ENCODE results near the gene SEMA3G. TPM values are rescaled to one million over a fixed set of nuclear protein-coding genes. Genes with fewer than 3 reads are reported as not detected.
A peak's percentile ranks its signal among the peaks of the same experiment; 100 is the strongest.

Gene SEMA3G
- total RNA-seq, 1 donor from 2014 or later = 9.2 TPM

DNA sequence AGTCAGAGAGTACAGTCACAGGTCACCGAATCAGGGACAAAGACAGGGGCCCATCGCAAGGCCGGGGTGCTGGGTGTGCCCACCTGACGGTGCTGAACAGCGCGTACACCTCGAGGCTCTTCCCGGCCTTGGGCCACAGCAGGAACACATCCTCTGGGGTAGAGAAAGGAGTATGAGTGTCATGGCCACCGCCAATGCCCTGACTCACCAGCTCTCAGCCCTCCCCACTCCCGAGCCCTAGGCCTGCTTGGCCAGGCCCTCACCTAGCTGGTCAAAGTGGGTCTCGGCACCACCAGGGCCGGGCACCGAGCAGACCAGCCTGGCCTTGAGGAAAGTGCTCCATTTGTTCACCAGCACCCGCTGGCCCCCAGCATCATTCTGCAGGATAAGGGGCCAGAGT, 4.2 kb downstream of the SEMA3G start:
- H3K36me3 ChIP-seq = peaks cover 5% of the 10 kb centered on the region
- peaks cover 43% of the 10 kb centered on the region for H3K4me1 ChIP-seq
- DNase-seq = no peak
- peak overlapping the region; percentile 53 for H3K4me3 ChIP-seq
- TF ChIP-seq, protein P1, sequence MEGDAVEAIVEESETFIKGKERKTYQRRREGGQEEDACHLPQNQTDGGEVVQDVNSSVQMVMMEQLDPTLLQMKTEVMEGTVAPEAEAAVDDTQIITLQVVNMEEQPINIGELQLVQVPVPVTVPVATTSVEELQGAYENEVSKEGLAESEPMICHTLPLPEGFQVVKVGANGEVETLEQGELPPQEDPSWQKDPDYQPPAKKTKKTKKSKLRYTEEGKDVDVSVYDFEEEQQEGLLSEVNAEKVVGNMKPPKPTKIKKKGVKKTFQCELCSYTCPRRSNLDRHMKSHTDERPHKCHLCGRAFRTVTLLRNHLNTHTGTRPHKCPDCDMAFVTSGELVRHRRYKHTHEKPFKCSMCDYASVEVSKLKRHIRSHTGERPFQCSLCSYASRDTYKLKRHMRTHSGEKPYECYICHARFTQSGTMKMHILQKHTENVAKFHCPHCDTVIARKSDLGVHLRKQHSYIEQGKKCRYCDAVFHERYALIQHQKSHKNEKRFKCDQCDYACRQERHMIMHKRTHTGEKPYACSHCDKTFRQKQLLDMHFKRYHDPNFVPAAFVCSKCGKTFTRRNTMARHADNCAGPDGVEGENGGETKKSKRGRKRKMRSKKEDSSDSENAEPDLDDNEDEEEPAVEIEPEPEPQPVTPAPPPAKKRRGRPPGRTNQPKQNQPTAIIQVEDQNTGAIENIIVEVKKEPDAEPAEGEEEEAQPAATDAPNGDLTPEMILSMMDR (IDR thresholded peaks at IDR 0.05; ENCODE audit: borderline replicate concordance) = no peak
- no peaks in the 10 kb centered on the region for H3K9me3 ChIP-seq (replicated peaks)
- H3K27me3 ChIP-seq (ENCODE audit: low read depth) = no peaks in the 10 kb centered on the region
- H3K27ac ChIP-seq (replicated peaks) = no peak overlapping the region
- intact Hi-C loops (cut with micrococcal nuclease) = no loop called here

DNA sequence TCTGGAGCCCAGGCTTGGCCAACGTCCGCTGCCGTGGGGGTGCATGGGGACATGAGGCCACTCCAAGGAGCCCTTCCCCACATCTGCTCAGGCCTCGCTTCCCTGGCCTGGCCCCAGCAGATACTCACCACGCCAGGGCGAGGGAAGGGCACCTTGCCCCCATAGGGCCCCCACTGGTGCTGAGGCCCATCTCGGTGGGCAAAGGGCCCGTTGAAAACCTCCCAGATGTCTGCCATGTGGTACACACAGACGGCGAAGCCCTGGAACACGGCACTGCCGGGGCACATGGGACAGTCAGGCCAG, 4.7 kb downstream of the SEMA3G start:
- no peak for DNase-seq
- no peaks in the 10 kb centered on the region for H3K9me3 ChIP-seq (replicated peaks)
- peak overlapping the region; percentile 53 for H3K4me3 ChIP-seq
- TF ChIP-seq, protein P1 (IDR thresholded peaks at IDR 0.05; ENCODE audit: borderline replicate concordance) = no peak
- no peaks in the 10 kb centered on the region for H3K27me3 ChIP-seq (ENCODE audit: low read depth)
- H3K4me1 ChIP-seq = peaks cover 43% of the 10 kb centered on the region
- H3K27ac ChIP-seq (replicated peaks) = no peak overlapping the region
- intact Hi-C loops (cut with micrococcal nuclease) = no loop called here
- H3K36me3 ChIP-seq = peaks cover 5% of the 10 kb centered on the region

DNA sequence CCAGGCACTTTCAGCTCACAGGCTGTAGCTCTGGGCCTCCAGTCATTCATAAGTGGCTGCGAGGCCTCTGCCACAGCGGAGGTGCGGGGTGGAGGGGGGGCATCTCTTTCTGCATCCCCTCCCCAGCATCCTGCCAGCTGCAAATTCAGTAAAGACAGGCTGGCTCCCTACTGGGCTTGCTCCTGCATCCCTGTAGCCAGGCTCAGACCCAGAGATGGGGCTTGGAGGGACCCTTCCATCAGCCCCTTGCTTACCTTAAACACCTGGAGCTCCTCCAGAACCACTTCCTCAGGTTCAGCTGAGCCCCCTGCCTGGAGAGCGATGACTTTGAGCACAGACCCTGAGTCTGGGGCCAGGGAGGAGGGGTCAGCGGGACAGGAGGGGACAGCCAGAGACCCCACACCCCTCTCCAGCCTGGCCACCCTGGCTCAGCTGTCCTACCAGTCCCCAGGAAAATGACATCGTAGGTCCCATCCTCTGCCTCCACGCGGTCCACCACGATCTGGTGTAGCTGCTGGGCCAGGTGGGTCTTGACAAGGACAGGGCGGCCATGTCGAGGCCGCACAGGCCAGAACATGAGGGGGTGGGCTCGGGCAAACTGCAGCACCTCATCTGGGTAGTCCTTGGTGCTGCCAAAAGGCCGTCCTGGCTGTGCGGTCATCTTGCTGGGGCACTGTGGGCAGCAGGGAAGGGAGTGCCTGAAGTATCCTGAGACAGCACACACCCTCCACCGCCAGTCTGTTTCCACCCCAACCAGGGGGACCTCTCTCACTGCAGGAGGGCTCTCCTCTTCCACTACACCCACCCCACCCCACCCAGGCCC, 5.3 kb downstream of the SEMA3G start:
- H3K9me3 ChIP-seq (replicated peaks) = no peaks in the 10 kb centered on the region
- H3K27me3 ChIP-seq (ENCODE audit: low read depth) = no peaks in the 10 kb centered on the region
- H3K4me1 ChIP-seq = peaks cover 43% of the 10 kb centered on the region
- TF ChIP-seq, protein P1 (IDR thresholded peaks at IDR 0.05; ENCODE audit: borderline replicate concordance) = no peak
- no peak overlapping the region for H3K27ac ChIP-seq (replicated peaks)
- no peak overlapping the region for H3K4me3 ChIP-seq
- intact Hi-C loops (cut with micrococcal nuclease) = no loop called here
- peaks cover 5% of the 10 kb centered on the region for H3K36me3 ChIP-seq
- no peak for DNase-seq

DNA sequence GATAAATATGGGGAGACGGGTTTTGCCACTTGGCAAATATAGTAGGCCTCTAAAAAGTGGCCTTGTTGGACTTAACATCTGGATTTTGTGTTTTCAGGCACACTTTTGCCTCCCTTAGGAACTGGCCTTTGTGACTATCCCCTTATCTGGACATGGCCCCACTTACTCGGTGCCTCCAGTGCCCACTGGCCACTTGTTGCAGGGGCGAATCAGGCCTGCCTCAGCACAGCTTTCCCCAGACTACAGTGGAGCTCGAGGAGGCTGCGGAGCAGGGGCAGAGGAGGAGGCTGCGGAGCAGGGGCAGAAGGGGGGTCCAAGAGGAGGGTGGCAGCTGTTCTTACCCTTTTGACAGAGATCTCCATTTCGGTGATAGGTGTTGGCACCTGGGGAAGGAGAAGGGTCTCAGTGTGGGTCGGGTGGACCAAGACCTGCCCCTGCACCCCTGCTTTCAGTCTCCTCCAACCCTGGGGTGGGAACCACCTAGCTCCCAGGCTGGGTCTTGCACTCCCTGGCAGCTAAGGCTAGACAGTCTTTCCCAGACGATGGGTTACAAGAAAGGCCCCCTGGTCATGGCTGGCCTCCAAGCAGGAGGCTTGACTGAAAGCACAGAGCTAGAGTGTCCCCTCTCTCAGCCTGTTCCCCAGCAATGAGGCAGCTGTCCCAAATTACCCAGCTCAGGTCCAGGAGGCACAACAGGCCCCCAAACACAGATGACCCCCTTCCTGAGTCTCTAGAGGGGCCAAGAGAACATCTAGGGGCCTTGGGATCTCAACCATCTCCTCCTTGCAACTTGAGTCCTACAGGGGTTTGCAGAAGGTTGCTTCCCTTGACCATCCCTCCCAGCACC, 6.1 kb downstream of the SEMA3G start:
- TF ChIP-seq, protein P1 (IDR thresholded peaks at IDR 0.05; ENCODE audit: borderline replicate concordance) = no peak
- Histone ChIP-seq H3K4me1 (peaks cover 51% of the 10 kb centered on the region), H3K27me3 (ENCODE audit: low read depth) (no peaks in the 10 kb centered on the region), H3K9me3 (replicated peaks) (no peaks in the 10 kb centered on the region), H3K27ac (replicated peaks) (no peak overlapping the region), H3K36me3 (peaks cover 5% of the 10 kb centered on the region), H3K4me3 (no peak overlapping the region)
- DNase-seq = no peak
- intact Hi-C loops (cut with micrococcal nuclease) = no loop called here

DNA sequence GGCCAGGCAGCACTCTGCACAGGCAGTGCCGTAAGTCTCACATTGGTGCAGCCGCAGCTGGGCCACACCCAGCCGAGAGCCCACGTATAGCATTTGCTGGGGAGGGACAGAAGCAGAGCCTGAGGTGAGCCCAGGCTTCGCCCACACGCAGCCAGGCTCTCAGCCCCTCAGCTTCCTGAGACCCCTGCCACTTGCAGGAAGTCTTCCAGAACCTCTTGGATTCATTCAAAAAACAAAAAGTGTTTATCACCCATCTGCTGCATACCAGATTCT, 6.9 kb downstream of the SEMA3G start:
- Histone ChIP-seq H3K4me1 (peaks cover 58% of the 10 kb centered on the region), H3K9me3 (replicated peaks) (no peaks in the 10 kb centered on the region), H3K4me3 (no peak overlapping the region), H3K36me3 (peaks cover 5% of the 10 kb centered on the region), H3K27me3 (ENCODE audit: low read depth) (no peaks in the 10 kb centered on the region), H3K27ac (replicated peaks) (no peak overlapping the region)
- TF ChIP-seq, protein P1 (IDR thresholded peaks at IDR 0.05; ENCODE audit: borderline replicate concordance) = no peak
- DNase-seq = no peak
- intact Hi-C loops (cut with micrococcal nuclease) = no loop called here
